ENCODE results near the gene NEGR1. TPM values are rescaled to one million over a fixed set of nuclear protein-coding genes. Genes with fewer than 3 reads are reported as not detected.

The NEGR1 gene
- total and polyA plus RNA-seq, 4 donors: 0.08 to 0.14 (median 0.12) TPM; not detected in 1

- TF ChIP-seq REST (IDR thresholded peaks at IDR 0.05): no peak
- TF ChIP-seq NR2F2 (IDR thresholded peaks at IDR 0.05): no peak
These were observed 614.3 kb downstream of the NEGR1 start (continued) for GRCh38 chr1:71668065-71668464.

- no peaks in the 10 kb centered on the region for H3K9me3 ChIP-seq (ENCODE audit: control insufficient read depth in 4 of 4, low read length in 3 of 4)
- peaks cover 0 to 4% (median 0%) of the 10 kb centered on the region in 4 donors for H3K27me3 ChIP-seq (ENCODE audit: control insufficient read depth in 4 of 4, insufficient read depth in 4 of 4, low read length in 3 of 4)
- no peak overlapping the region for H3K27ac ChIP-seq (ENCODE audit: low read depth in 1 of 2, low read length in 2 of 2)
- no peaks in the 10 kb centered on the region for H3K36me3 ChIP-seq (ENCODE audit: control insufficient read depth in 4 of 4, insufficient read depth in 3 of 4, low read depth in 1 of 4, low read length in 3 of 4)
- TF ChIP-seq NR2F2 (IDR thresholded peaks at IDR 0.05): no peak
- TF ChIP-seq HNF4A (conservative IDR thresholded peaks at IDR 0.05): no peak
- TF ChIP-seq ATF3 (IDR thresholded peaks at IDR 0.05): no peak
- no peak for TF ChIP-seq HNF4G (IDR thresholded peaks at IDR 0.05)
- no peak for TF ChIP-seq GABPA (IDR thresholded peaks at IDR 0.05 in 1 of 2, conservative IDR thresholded peaks at IDR 0.05 in 1 of 2)
- no peak for TF ChIP-seq RAD21 (IDR thresholded peaks at IDR 0.05)
- no peak for TF ChIP-seq JUND (IDR thresholded peaks at IDR 0.05)
- TF ChIP-seq FOXA2 (IDR thresholded peaks at IDR 0.05): no peak
- TF ChIP-seq EGR1 (IDR thresholded peaks at IDR 0.05; ENCODE audit: low read depth in 2 of 2): no peak
- no peak for TF ChIP-seq MAX (IDR thresholded peaks at IDR 0.05)
- TF ChIP-seq REST (IDR thresholded peaks at IDR 0.05): no peak
- TF ChIP-seq YY1 (IDR thresholded peaks at IDR 0.05): no peak
- TF ChIP-seq FOXA1 (IDR thresholded peaks at IDR 0.05): no peak
- no peak for TF ChIP-seq ZBTB33 (IDR thresholded peaks at IDR 0.05)
- TF ChIP-seq RXRA (IDR thresholded peaks at IDR 0.05): no peak
- TF ChIP-seq CTCF (IDR thresholded peaks at IDR 0.05; ENCODE audit: low read depth, low read length, missing input control): no peak
- no peak for TF ChIP-seq SP1 (IDR thresholded peaks at IDR 0.05)
- no peak for TF ChIP-seq TAF1 (conservative IDR thresholded peaks at IDR 0.05)
- no peak for DNase-seq (ENCODE audit: low spot score)
- WGBS: 49% methylated on average over 2 of the region's 2 CpGs
- H3K9ac ChIP-seq (ENCODE audit: low read depth in 1 of 2, low read length in 2 of 2): no peak overlapping the region
- H3K4me3 ChIP-seq (ENCODE audit: low read depth in 1 of 3, low read length in 3 of 3): no peak overlapping the region
- H3K4me1 ChIP-seq (ENCODE audit: control insufficient read depth in 4 of 4, insufficient read depth in 4 of 4, low read length in 3 of 4): no peaks in the 10 kb centered on the region
These were observed 615.1 kb downstream of the NEGR1 start for GRCh38 chr1:71667216-71667615.
